LHCN-M2 (cell line): ENCODE results near the gene ATP6V1F. TPM values are rescaled to one million over a fixed set of nuclear protein-coding genes. Genes with fewer than 3 reads are reported as not detected.

Source experiments
- DNase-seq: peaks from one replicate; pipeline ENCODE4 v3.0.0-alpha.2; 2012; ENCODE audit warnings: low read depth
- polyA plus RNA-seq: library from polyadenylated mRNA; unstranded; fragments of >200 nt; gene quantifications from one replicate; pipeline ENCODE4 v1.2.1, GENCODE V29; 2012; ENCODE audit warnings: missing spikeins
- total RNA-seq: library from RNA; depleted of rRNA; stranded (reverse); fragments of >200 nt; gene quantifications from 2 replicates; pipeline ENCODE4 v1.2.3, GENCODE V29; 2014; rRNA removed

The ATP6V1F gene, protein sequence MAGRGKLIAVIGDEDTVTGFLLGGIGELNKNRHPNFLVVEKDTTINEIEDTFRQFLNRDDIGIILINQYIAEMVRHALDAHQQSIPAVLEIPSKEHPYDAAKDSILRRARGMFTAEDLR
- 211 and 226 TPM in 2 replicates for total RNA-seq
- 591 TPM for polyA plus RNA-seq

DNA sequence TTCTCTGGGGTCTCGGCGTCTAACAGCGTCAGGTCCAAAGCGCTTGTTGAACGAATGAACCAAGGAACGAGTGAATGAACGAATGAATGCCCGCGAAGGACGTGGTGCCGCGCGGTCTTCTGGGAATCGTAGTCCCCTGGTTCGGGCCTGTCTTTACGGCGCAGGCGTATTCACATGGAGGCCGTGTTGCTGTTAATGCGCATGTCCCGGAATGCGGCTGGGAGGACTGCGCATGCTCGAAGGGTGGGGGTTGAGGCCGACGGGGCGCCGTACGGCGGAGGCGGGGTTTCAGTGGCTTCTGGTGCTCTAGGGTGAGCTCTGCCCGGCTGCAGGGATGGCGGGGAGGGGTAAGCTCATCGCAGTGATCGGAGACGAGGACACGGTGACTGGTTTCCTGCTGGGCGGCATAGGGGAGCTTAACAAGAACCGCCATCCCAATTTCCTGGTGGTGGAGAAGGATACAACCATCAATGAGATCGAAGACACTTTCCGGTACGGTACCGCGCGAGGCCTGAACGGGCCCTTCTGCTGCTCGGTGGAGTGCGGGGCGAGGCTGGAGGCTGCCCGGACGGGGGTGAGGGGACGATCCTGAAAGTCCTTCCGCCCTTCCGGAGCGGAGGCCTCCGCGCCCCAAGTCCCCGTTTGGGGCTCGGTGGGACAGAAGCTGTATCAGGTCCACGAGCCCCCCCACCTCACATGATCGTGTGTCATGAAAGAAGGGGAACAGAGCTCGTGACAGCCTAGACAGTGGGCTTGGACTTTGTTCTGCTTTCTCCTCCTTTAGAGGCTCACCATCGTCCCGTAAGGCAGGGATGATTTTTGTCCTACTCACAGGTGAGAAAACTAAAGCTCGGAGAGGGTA, at the start of gene ATP6V1F:
TSS of gene ATP6V1F (plus strand) at position 286 of the 862 bp plus-strand sequence. CDS start at position 335, 49 bp downstream.
- DNase-seq: peak; percentile 98

DNA sequence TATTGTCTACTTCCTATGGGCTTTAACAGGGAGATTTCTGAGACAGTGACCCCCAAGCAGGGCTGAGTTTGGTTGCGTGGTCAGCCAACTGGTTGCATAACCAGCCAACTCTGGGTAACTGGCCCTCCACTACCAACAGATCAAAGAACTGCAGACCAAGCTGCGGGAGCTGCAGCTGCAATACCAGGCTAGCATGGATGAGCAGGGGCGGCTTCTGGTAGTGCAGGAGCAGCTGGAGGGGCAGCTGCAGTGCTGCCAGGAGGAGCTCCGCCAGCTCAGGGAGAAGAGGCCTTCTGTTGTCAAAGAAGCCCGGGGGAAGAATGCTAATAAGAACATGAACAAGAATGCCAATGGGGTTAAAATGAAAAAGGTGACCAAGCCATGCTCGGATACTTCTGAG, 48.2 kb upstream of the ATP6V1F start:
- peak; percentile 26 for DNase-seq

DNA sequence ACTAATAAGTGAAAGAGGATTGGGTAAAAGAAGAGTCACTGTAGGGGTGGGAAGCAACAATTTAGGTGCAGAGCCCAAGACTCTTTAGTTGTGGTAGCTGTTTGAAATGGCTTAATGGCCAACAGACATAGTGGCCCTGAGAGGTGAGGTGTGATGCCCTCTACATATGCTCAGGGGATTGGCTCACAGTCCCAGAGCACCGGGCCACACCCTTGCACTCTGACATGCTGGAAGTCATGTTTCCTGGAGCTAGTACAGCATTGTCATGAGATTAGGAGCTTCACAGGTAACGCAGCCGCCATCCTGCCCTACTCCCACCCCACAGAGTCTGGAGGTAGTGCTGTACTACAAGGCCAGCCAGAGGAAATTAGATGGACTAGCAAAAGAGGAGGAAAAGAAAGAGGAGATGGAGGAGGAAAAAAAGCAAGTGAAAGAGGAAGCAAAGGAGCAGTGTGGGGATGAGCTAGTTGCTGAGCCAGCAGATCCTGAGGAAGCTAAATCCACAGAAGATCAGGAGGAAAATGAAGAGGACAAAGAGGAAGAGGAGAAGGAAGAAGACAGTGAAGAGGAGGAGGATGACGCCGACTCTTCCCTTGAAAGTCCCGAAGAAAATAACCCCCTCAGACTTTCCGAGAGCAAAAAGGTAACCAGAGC, 47.2 kb upstream of the ATP6V1F start:
- DNase-seq: no peak

DNA sequence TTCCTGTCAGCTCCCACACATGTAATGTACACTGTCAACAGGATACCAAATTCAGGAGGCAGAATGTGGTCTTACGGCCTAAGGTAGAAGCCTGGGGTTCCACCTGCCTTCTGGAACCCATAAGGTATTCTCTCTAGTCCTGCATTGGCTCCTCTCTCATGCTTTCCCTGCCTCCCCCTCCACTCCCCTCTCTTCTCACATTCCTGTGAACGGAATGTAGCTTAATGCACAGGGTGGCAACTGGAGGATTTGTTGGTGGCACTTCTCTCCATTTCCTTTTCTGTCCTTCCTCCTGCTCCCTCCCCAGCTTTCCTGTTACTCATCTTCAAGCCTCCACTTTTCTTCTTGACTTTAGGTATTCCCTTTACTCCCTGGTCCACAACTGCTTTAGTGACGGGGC, 44.0 kb upstream of the ATP6V1F start:
- DNase-seq: no peak

DNA sequence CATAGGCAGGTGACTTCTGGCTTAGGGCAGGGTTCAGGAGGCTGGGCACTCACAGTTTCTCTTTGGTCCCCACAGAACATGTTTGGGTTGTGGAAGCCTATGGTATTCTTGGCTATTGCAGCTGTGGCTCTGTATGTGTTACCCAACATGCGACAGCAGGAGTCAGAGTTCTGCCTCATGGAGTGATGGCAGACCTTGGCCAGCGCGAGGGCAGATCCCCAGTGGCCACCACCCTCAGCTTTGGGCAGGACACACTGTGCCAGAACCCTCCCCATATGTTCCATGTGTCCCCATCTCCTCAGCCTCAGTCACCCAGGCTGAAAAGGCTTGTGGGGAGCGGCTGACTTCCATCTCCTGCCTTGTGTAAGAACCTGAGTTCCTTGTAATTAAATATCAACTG, 40.9 kb upstream of the ATP6V1F start:
- peak; percentile 31 for DNase-seq

DNA sequence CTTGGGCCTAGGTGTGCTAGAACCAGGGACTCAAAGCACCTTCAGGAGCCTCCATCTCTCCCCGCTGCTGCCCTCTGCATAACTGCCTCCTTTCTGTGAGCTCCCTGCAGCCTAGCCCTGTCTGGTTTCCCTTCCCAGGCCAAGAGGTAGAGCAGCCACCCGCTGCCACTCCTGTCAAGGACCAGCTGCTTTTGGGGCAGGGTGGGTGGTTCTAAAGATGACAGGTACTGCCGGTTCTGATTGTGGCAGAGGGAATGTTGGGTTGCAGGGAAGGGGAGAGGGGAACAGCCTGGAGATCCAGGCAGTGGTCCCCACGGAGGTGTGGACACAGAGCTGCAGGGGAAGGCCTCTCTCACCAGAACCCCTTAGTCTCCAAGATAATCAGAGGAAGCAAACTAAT, 36.1 kb upstream of the ATP6V1F start:
- no peak for DNase-seq

DNA sequence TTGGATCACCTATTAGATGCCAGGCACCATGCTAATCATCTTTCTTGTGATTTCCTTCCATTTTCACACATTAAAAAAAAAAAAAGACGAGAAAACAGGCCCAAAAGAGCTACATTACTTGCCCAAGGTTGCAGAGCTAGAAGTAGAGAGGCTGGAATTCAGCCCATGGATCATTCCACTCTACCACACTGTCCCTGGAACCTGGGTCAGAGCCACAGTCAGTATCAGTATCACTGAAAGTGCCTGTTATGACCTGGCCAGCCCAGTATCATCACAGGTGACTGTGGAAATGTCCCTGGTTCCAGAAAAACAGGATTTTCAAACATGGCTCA, 35.8 kb upstream of the ATP6V1F start:
- DNase-seq: no peak

DNA sequence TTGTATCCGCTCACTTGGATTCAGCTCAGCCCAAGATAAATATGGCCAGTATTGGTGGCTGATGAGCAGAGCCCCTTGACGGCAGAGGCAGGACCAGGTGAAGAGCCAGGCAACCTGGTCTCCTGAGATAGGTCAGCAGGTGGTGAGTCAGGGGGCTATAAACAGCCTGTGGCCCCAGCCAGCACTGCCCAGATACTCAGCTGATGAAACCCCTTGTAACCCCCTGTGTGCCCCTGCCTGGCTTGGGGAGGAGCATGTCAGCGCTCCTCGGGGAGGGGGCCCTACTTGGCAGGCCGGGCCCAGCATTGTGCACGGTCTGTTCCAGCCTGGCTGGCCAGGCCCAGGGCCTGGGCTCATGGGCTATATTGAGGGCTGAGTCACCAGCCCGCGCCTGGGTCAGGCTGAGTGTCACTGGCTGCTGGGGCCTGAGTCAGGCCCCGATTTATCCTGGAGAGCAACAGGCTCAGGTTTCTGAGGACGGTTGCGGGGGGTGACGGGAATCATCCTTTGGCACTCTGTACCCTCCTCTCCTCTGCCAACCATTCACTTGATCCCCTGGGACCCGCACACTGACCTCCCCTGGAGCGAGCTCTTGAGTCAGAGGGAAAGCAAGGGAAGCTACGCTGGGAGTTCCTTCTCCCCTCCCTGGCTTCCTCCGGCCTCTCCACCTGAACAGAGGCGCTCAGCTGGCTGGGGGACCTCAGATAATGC, 35.3 kb upstream of the ATP6V1F start:
- peak; percentile 98 for DNase-seq

DNA sequence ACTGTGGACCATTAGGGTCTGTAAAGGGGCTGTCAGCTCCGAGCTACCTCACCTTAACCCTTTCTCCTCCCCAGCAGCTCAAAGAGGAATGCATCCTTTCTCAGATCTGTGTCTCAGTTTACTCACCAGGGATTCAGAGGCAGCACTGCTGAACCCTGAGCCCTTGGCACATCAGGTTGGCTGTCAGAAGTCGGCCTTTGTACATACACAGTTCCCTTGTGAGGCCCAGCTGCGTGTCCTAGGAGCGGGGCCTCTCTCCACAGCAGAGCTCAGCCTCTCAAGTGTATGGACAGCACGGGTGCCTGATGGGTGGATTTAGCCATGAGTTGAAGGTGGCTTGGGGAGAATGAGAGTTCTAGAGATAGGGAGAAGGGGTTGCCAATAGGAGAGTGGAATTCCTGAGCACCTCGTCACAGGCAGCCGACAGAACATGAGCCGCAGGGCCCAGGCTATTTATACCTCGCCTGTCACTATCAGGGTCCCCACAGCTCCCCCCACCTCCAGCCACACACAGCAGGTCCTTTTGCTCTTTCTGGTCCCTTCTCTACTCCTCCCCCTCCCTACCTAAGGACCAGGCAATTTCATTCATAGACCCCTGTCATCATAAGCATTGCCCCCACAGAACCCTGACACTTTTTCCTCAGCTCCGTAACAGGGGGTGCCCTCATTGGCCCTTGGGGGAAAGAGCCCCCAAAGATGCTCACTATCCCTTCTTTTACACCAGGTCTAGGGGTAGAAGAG, 34.5 kb upstream of the ATP6V1F start:
- peak; percentile 83 for DNase-seq

DNA sequence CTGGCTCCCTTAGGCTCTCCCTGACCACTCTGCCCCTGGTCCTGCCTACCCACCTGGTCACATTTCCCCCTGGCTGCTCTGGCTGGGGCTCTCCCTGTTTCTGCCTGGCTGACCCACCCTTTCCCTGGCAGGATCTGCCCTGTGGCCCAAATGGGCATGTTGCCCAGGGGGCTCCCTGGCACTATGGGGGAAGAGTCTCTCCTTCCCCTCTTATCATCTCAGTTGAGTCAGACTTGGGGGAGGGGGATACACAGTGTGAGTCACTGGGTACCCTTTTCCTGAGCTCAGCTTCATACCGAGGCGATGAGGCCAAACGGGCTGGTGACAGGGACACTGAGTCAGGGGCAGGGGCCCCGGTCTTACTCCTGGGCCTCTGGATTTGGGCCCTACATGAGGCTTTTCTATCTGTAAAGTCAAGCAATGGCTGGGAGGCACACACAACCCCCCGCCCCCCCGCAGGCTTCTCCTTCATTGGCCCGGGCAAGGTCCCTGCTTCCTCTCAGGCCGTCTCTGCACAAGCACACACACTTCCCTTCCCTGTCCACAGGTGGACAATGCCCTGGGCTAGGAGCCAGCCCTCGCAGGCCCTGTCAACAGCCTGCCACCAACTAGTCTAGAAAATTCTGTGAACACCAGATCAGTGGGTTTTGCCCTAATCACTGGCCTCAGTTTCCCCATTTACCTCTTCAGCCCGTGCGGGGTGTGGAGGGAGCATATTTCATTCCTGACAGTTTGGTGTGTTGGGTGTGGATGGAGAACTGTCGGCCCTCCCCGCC, 33.1 kb upstream of the ATP6V1F start:
- DNase-seq: peak; percentile 71

DNA sequence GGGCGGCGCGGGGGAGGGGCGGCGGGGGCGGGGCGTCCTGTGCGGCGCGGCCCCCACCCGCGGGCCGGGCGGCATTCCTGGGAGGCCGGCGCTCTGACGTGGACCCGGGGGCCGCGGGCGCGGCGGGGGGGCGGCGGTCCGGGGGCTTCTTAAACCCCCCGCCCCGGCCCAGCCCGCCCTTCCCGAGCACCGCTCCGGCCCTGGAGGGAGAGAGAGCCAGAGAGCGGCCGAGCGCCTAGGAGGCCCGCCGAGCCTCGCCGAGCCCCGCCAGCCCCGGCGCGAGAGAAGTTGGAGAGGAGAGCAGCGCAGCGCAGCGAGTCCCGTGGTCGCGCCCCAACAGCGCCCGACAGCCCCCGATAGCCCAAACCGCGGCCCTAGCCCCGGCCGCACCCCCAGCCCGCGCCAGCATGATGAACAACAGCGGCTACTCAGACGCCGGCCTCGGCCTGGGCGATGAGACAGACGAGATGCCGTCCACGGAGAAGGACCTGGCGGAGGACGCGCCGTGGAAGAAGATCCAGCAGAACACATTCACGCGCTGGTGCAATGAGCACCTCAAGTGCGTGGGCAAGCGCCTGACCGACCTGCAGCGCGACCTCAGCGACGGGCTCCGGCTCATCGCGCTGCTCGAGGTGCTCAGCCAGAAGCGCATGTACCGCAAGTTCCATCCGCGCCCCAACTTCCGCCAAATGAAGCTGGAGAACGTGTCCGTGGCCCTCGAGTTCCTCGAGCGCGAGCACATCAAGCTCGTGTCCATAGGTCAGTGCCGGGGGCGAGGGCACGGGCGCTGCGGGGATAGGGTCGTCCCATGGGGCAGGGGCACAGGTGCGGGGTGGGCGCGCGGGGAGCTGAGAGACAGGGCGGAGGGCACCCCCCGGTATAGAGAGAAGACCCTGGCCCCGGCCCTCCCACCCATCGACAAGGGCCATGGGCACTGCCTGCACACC, 32.2 kb upstream of the ATP6V1F start, which contains the start of gene FLNC:
TSS of gene FLNC (plus strand) at position 176 of the 947 bp plus-strand sequence. CDS start at position 408, 232 bp downstream.
- peak; percentile 57 for DNase-seq

DNA sequence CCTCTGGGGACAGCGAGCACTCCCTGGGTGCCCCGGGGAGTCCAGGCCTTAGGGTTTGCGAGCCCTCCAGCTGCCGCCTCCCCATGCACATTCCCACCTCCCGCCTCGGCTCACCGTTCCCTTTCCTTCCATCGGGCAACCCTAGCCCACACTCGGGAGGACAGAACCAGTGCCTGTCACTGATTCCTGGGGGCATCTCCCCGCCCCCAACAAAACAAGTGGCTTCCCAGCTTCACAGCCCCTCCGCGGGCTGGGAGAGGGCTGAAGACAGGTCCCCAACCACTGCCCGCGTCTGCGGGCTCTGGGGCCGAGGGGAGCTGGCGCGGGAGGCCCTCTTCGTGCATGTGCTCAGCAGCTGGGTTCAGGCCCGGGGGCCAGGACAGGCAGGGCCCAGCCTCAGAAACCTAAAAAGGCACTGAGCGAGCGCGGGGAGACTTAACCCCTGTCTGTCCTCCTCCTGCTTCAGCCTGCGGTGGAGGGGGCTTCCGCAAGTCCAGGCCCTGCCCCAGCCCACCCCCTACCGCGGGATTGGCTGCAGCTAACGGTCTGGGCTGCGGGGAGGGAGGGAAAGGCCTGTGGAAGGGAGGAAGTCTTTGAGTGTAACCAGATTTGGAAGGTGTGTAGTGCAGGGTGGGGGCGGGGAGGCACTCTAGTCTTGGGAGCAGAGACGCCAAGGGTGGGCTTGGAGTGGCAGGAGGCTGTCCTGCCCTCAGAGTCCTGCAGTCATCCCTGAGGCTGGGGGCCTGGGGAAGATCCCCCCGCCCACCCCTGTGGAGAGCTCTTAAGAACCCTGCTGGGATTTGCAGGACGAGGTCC, 31.3 kb upstream of the ATP6V1F start:
- DNase-seq: peak; percentile 91

DNA sequence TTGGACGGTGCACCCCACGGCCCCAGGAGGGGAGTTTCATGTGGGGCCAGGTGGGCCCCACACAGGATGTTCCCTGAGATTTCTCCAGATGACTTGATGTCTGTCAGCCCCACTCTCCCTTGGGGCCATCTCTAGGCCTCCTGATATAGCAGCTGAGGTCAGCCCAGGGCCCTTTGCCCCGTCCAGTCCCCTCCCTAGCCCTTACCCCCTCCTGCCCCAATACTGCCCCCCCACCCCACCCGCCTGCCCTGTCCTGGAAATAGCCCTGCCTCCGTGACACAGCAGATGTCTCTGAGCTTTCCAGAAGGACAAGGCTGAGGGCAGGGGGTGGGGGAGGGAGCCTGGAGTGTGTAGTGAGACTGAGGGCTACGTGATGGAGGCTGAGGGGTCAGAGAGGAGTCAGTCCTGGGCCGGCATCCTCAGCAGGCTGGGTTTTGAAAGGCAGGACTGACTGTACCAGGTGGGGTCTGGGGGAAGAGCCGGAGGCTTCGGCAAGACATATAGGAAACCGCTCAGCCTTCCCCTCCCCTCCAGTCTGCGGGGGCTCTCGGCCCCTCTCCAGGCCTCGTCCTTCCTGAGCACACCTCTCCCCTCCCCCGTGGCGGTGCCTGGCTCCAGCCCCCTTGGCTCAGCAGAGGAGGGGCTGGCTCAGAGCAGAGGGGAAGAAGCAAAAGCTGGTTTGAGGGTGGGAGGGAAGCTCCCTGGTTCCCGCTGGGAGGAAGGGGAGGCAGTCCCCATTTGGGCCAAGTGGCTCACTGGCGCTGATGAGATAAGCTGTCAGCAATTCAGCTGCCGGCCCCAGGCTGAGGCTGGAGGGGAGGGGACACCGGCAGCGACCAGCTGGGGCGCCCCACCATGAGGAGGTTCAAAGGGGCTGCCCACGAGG, 30.4 kb upstream of the ATP6V1F start:
- peak; percentile 97 for DNase-seq

DNA sequence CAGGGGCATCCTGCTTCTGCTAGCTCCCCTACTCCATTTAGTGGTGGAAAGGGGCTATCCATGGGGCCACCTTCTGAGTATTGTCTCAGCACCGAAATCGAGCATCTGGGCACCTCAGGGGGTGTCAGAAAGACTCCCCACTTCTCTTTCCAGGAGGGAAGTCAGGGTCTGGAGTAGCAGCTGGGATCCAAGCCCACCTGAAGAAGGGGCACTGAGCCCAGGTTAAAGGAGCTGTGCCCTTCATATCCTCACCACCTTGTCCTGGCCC, 29.8 kb upstream of the ATP6V1F start:
- DNase-seq: no peak

DNA sequence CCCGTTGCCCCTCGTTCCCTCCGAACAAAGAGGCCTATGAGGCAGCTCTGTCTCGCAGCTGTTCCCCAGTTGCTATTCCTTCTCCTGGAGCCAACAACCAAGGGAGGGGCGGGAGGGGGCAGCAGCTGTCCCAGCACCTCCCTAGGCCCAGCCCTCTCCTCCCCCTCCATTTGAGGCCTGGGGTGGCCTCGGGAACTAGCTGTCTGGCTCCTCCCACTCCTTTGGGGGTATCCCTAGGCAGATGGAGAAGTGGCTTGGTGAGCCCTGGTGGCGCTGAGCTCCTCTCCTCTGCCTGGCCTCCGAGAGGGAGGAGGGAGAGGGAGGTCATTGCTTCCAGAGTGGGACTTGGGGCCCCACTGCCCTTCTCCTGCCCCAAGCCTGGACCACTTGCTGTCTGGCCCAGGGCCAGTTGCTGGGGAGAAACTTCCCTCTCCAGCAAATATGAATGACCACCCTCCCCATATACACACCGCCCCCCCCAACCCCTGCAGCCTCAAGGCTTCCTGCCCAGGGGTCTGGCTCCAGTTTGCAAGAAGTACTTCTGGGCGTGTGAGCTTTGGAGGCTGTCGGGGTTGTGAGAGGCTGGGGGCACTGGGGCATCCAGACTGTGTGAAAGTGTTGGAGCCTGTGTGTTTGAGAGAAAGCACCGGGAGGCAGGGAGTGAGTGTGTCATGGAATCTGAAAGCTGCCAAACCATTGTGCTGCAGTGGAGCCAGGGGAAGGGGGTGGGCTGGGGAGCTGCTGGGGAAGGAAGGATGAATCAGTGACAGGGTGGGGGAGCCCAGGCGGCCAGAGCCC, 29.3 kb upstream of the ATP6V1F start:
- DNase-seq: peak; percentile 99

DNA sequence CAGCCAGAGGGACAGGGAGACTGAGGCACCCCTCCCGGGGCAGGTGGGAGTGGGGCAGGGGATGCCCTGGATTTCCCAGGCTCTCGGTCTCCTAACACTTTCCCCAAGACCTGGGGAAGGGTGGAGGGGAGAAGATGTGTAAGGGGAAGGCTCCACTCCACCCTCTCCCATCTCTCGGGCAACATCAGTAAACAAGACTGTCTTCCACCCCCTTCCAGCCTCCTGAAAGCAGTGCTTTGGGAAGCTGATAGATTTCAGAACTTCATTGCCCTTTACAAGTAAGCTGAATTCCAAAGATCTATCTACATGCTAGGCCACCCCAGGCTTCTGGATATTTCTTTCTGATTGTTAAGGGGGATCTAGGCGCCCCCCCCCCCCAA, 28.7 kb upstream of the ATP6V1F start:
- DNase-seq: peak; percentile 63

DNA sequence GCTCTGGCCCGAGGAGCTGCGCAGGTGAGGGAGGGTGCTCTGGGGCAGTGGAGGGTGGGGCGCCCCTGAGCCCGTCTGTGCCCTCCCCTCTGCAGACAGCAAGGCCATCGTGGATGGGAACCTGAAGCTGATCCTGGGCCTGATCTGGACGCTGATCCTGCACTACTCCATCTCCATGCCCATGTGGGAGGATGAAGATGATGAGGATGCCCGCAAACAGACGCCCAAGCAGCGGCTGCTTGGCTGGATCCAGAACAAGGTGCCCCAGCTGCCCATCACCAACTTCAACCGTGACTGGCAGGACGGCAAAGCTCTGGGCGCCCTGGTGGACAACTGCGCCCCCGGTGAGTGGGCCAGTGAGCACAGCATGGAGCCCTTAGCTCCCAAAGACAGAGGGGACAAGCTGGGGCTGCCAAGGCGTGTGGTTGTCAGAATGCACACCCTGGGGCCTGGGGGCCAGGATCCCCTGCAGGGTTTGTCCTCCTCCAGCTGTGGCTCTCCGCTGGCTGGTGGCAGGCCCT, 27.4 kb upstream of the ATP6V1F start:
- no peak for DNase-seq
